ENCODE measurements around the gene DPYSL3.

Gene DPYSL3

DNA sequence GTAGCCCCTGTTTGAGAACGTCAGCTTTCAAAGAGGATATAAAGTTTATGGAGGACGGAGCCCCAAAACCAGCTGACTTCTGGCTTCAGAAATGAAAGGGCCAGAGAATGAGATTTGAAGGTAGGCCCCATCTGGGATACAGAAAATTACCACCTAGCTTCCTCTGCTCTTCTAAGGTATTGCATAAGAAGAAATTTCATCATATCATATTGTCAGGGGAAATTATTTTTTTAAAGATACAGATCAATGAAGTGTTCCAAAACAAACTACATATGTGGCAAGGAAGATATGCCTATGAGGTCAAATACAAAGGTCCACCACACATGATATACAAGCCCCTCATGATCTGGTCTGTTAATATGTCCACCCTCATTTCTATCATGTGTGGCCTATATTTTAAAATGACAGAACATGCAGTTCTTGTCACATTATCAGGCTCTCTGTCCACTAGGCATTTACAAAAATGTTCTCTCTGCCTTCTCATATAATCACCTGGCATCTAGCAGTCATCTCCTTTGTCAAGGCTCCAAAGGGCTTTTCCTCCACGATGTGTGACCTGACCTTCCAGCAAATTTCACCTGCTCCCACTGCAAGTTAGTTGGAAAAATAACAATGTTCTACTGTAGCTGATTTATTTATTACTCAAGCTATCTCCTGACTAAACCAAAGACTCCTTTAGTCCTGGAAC is 83.1 kb downstream of the DPYSL3 start:
- TF ChIP-seq GATA2 (IDR thresholded peaks at IDR 0.05; ENCODE audit: low read depth, low read length) (no peak), GATA3 (IDR thresholded peaks at IDR 0.05; ENCODE audit: low read depth, low read length) (no peak)

DNA sequence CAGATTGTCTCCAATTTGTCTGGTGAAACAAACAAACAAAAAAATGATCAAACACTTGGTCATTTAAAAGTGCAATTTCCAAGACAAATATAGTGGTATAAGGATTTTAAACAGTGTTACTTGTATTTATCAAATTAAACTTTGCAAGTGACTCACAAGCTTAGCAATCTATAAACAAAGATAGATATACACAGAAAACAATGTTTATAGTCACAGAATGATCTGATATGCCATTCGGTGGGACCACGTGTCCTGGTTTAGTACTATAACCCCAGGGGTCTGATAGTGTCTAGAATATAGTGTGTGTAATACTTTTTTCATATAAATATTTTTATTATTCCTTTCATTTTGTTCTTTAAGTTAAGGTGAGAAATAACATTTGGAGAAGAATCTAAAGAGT is 91.3 kb downstream of the DPYSL3 start:
- TF ChIP-seq GATA3 (IDR thresholded peaks at IDR 0.05; ENCODE audit: low read depth, low read length): no peak
- no peak for TF ChIP-seq GATA2 (IDR thresholded peaks at IDR 0.05; ENCODE audit: low read depth, low read length)

GRCh38 chr5:147417135-147417813 is 92.6 kb downstream of the DPYSL3 start:
- TF ChIP-seq GATA2 (IDR thresholded peaks at IDR 0.05; ENCODE audit: low read depth, low read length) (no peak), GATA3 (IDR thresholded peaks at IDR 0.05; ENCODE audit: low read depth, low read length) (no peak)

- TF ChIP-seq GATA3 (IDR thresholded peaks at IDR 0.05; ENCODE audit: low read depth, low read length): no peak
- TF ChIP-seq GATA2 (IDR thresholded peaks at IDR 0.05; ENCODE audit: low read depth, low read length): no peak
These were observed 94.2 kb downstream of the DPYSL3 start for GRCh38 chr5:147415651-147416050.

DNA sequence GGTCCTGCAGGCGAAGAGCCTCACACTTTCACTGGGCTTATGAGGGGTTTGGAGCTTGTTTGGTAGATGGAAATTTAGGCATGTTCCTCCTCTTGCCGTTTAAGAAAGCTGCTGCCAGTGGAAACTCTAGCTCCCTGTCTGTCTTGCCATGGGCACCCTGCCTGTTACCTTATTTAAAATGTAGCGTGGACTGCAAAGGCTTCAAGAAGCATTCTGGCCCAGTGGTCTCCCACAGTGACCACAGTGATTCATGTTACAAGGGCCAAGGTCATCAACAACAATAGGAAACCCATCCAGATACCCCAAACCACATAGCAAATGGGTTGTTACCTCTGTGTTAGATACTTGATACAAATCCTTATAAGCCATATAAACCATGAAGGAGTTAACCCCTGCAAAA is 96.6 kb downstream of the DPYSL3 start:
- TF ChIP-seq GATA3 (IDR thresholded peaks at IDR 0.05; ENCODE audit: low read depth, low read length) (no peak), GATA2 (IDR thresholded peaks at IDR 0.05; ENCODE audit: low read depth, low read length) (no peak)

DNA sequence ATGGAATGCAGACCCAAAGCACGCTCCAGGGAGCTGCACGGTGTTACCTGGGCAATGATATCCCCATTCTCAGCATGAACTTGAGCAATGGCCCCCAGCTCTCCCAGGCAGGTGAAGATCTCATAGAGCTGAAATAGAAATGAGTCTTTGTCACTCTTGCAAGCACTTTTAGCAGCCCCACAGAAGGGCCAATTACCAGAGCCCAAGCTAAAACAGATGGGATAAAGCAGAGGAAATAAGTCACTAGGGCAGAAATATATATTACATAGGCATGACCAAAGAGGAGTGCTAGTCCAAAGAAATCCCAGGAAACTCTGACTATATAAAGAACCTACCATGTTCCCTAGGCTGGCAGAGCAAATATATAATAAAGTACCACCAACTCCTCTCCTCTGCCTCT is 97.3 kb downstream of the DPYSL3 start:
- TF ChIP-seq GATA2 (IDR thresholded peaks at IDR 0.05; ENCODE audit: low read depth, low read length): no peak
- TF ChIP-seq GATA3 (IDR thresholded peaks at IDR 0.05; ENCODE audit: low read depth, low read length): no peak

DNA sequence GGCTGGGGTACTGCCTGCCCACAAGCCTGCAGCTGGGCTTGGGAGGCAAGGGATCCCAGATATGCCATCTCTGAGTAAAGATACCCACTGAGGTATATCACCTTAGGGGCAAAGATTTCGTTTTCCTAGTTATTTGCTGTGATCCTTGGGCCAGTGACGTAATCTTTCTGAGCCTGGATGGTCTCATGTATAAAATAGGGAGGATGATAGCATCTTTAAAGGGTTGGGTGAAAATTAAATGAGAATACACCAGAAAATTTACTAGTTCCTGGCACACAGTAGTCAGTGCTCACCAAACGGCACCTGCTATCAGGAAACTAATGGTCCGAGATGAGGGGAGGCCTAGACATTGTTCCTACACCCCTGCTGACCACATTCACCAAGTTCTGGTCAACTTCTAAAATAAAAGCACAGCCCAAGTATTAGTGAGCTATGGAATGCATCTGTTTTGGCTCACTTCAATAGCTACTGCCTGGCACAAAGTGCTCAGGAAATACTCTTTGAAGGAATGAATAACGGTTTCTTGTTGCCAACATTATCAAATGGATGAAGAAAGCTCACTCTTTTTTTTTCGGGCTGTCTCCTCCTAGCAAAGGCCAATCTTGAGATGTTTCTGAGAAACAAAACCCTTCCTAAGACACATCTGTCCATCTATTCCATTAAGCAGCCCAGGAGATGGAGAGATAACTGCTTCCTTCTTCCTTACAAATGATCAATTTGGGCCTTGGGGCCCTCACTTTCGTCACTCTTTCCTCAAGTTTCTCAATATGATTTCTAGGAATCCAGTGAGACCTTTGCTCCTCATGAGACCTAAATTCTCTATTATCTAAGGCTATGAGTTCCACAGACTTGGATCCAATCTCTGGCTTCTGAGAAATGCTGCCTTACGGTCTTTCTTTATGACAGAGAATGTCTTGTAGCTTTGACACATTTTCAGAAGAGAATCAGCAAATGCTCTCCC is 98.2 kb downstream of the DPYSL3 start:
- TF ChIP-seq GATA2 (IDR thresholded peaks at IDR 0.05; ENCODE audit: low read depth, low read length) (peak; percentile 43; the same call in 1 of the 2 replicates), GATA3 (IDR thresholded peaks at IDR 0.05; ENCODE audit: low read depth, low read length) (no peak)

DNA sequence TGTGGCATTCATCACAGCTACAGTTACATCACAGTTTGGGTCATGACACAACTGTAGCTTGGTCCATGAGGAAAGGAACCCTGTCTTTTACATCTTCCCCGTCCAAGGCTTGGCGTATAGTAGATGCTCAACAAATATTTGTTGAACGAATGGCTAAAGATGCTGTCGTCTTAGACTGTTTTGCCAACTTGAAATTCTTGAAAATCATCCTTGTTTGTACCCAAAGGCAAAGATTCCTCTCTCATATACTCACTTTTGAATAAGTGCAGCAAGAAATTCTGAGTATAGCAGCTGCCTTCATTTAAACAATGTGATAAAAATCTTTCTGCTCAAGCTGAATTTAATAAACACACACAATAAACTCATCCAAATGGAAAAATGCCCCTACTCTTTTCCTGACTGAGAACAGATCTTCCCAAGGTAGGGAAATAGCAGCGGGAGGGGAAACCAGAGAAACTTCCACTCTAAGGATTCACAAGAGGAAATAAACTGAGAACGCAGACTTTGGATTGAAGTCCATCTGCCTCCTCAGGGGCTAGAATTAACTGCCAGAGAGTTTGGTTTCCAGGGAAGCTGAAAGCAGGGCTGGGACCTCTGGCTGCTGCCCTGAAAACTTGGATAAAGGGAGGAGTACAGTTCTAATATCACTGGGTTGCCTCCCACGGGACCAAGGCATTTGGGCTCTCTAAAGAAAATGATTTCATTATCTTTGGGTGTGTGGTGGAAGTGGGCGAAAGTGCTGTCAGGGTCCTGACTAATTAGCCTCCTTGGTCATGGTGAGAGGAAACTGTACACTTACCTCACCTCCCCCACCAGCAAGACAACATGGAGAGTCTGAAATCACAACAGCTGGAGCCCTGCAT is 99.1 kb downstream of the DPYSL3 start:
- TF ChIP-seq GATA3 (IDR thresholded peaks at IDR 0.05; ENCODE audit: low read depth, low read length) (peak; percentile 82), GATA2 (IDR thresholded peaks at IDR 0.05; ENCODE audit: low read depth, low read length) (peak; percentile 54; the same call in 1 of the 2 replicates)

DNA sequence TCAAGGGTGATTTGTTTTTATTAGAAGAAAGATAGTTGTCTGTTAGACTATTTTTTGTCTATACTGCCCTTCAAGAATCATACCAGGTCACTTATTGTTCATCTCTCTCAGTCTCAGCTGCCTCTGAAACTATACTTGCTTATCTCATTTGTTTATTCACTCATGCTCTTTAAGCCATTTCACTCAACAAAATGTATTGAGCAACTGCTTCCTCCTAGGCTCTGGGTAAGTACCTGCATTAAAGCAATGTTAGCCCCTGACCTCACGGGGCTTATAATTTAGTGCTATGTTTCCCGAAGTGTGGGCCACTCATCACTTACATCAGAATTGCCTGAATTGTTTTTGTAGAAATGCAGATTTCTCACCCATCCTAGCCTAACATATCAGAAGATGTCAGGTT is 100.9 kb downstream of the DPYSL3 start:
- no peak for TF ChIP-seq GATA3 (IDR thresholded peaks at IDR 0.05; ENCODE audit: low read depth, low read length)
- TF ChIP-seq GATA2 (IDR thresholded peaks at IDR 0.05; ENCODE audit: low read depth, low read length): no peak

- TF ChIP-seq GATA3 (IDR thresholded peaks at IDR 0.05; ENCODE audit: low read depth, low read length): no peak
- no peak for TF ChIP-seq GATA2 (IDR thresholded peaks at IDR 0.05; ENCODE audit: low read depth, low read length)
These were observed 102.7 kb downstream of the DPYSL3 start for GRCh38 chr5:147407094-147407681.

GRCh38 chr5:147406636-147407035 is 103.2 kb downstream of the DPYSL3 start:
- TF ChIP-seq GATA3 (IDR thresholded peaks at IDR 0.05; ENCODE audit: low read depth, low read length): no peak
- TF ChIP-seq GATA2 (IDR thresholded peaks at IDR 0.05; ENCODE audit: low read depth, low read length): no peak

DNA sequence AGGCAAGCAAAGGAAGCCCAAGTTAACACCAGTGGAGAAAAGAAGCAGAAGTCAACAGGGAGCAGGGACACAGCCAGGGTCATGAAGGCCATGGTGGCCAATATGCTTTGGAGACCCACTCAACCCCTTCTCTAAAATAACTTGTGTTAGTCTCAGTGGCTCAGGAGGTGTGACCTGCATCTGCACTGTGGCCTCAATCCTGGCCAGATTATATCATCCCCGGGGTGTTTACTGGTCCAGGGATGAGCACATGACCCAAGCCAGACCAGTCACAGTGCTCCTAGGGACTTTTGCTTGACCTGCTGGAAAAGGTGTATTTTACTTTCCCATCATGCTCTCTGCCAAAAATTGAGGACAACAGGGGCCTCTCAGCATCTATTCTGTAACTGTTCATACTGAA is 105.2 kb downstream of the DPYSL3 start:
- TF ChIP-seq GATA2 (IDR thresholded peaks at IDR 0.05; ENCODE audit: low read depth, low read length): no peak
- no peak for TF ChIP-seq GATA3 (IDR thresholded peaks at IDR 0.05; ENCODE audit: low read depth, low read length)
